NT2/D1 (cell line): ENCODE results near the gene C2orf78.

Experiments used
- SUZ12 ChIP-seq: IDR thresholded peaks from 2 replicates; pipeline ENCODE4 v1.6.1; 2011; ENCODE audit not compliant: insufficient read length, insufficient read depth; ENCODE audit errors: extremely low read depth
- YY1 ChIP-seq: IDR thresholded peaks from 2 replicates; pipeline ENCODE4 v1.6.1; 2011; ENCODE audit not compliant: insufficient read length, insufficient read depth
- ZNF274 ChIP-seq: IDR thresholded peaks from 2 replicates; pipeline ENCODE4 v1.6.1; 2011; ENCODE audit warnings: mild to moderate bottlenecking, low read depth, low read length

DNA sequence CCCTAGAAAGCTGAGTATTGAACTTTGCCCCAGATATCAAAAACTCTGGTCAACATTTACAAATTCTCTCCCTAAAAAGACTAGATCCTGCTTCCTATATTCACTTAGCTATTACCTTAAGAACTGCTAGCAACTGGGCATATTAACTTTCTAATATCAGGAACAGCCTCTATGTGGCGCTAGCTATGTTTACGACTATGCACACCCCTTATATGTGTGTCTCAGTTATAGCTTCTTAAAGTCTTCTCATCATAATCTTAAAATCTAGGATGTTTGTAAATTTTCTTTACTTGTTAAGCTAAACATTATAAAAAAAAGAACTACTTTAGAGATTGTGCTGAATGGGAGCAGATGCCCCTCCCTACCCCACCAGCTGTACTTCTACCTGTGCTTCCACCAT is 43.0 kb downstream of the C2orf78 start:
- no peak for TF ChIP-seq ZNF274
- no peak for TF ChIP-seq SUZ12
- no peak for TF ChIP-seq YY1
